Measurements from ENCODE around the gene ZKSCAN1. TPM values are rescaled to one million over a fixed set of nuclear protein-coding genes. Genes with fewer than 3 reads are reported as not detected.

The ZKSCAN1 gene
- total RNA-seq, 4 donors from 2014 or later = 18.3 to 38.3 (median 21.9) TPM

DNA sequence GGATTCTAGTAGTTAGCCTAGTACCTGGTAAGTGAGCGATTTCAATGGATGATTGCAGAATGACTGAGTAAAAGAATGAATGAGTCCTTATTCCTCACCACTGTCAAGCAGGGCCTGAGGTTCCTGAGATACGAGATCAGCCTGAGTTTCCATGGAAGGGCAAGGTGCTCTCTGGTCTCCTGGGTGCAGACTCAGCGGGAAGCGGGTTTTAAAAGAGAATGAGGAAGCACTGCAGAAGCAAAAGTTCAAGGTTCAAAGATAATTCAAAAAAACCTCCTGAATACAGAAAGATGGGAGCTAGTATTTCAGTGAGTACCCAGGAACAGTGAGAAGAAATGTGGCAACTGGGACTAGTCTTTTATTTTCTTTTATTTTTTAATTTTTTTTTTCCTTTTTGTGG lies 61.8 kb downstream of the ZKSCAN1 start:
- Histone ChIP-seq H3K27me3 (no peaks in the 10 kb centered on the region), H3K4me1 (peaks cover 4 to 34% (median 17%) of the 10 kb centered on the region in 3 donors), H3K36me3 (peaks cover 29 to 78% (median 48%) of the 10 kb centered on the region in 3 donors), H3K4me3 (no peak overlapping the region), H3K27ac (no peak overlapping the region), H3K9me3 (peaks cover 0 to 13% (median 6%) of the 10 kb centered on the region in 3 donors)
- DNase-seq = no peak
- TF ChIP-seq CTCF (IDR thresholded peaks at IDR 0.05) = no peak
- TF ChIP-seq POLR2A (IDR thresholded peaks at IDR 0.05) = no peak
- 91 to 96% methylated on average over 4 of the region's 4 CpGs for WGBS, 2 donors
- intact Hi-C loops (cut with DNase I) = no loop called here

GRCh38 chr7:100079024-100079560 lies 63.7 kb downstream of the ZKSCAN1 start:
- no peak for TF ChIP-seq POLR2A (IDR thresholded peaks at IDR 0.05)

DNA sequence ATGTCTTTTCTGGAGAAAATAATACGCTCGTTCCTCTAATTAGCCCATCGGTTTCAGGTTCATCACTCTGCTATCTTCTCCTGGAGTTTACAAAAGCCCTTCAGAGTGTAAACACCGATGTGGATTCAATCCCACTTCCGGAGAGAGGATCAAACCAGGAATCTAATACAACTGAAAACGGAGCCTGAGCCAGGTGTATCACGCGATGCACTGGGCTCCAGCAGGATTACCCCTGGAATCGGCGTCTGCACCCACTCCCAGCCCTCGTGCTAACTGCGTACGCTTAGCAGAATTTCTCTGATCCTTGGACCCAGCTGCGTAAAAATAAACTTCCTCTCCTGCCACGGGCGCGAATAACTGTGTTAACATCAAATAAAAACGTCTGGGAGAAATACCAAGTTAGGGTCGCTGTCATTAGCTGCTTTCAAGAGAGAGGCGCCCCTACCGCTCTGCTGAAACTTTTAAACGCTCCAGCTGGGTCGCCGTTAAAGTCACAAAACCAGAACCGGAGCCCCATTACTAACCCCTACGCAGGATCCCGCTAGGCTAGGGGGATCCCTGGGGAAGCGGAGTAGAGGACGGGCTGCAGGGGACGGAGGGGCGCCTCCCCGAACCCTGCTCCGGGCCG lies 65.6 kb downstream of the ZKSCAN1 start:
- WGBS, 2 donors = 1% methylated on average over 19 to 21 of the region's 34 CpGs

More at GRCh38 chr7:100079024-100079560, 63.7 kb downstream of the ZKSCAN1 start:
- WGBS, 2 donors = 77 to 85% methylated on average over 5 to 7 of the region's 7 CpGs
- Histone ChIP-seq H3K27ac (no peak overlapping the region), H3K4me1 (peaks cover 5 to 43% (median 24%) of the 10 kb centered on the region in 3 donors), H3K4me3 (no peak overlapping the region), H3K9me3 (no peaks in the 10 kb centered on the region), H3K36me3 (peaks cover 12 to 59% (median 30%) of the 10 kb centered on the region in 3 donors), H3K27me3 (no peaks in the 10 kb centered on the region)
- intact Hi-C loops (cut with DNase I) = no loop called here
- DNase-seq = no peak

DNA sequence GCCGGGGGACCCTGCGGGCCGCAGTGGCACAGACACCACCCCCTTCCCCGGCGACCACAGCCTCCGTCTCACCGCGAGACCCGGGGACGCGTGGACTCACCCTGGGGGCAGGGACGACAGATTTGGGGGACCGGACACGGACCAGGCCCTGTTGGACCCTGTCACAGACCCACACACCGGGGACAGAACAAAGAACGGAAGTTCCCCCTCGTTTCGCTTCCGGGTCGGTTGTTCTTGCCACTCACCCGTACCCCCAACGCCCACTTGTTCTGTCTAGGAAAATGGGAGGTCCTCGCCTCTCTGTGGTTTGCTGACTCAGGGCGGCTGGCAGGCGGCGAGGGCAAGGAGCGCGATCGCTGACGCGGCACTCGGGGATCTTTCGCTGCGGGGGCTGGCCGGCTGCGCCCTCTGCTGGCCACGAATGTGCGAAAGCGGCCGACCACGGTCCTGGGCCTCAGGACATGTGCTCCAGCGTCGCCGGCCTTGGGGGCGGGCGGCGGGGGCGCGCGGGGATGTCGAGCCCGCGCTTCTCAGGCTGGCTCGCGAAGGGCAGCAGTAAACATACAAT lies 66.2 kb downstream of the ZKSCAN1 start, which contains the start of gene ZNF3:
ZNF3 (minus strand) TSS at position 189 of the 568 bp plus-strand sequence. CDS start 4,366 bp downstream, outside the sequence.
- peak; percentile 94 for DNase-seq
- intact Hi-C loops (cut with DNase I) = no loop called here
- Histone ChIP-seq H3K27ac (peak within 1 kb of the TSS; percentile 89 to 94 (median 90)), H3K4me1 (peaks cover 5 to 43% (median 24%) of the 10 kb centered on the region in 3 donors), H3K4me3 (peak within 1 kb of the TSS; percentile 89 to 98 (median 94)), H3K36me3 (peaks cover 0 to 34% (median 7%) of the 10 kb centered on the region in 3 donors), H3K9me3 (no peaks in the 10 kb centered on the region), H3K27me3 (no peaks in the 10 kb centered on the region)
- WGBS, 2 donors = 0 to 1% methylated on average over 16 to 31 of the region's 55 CpGs
- peak in 3 of 4 donors; percentile 6 to 61 (median 61) for TF ChIP-seq POLR2A (IDR thresholded peaks at IDR 0.05)
- peak; percentile 95 to 98 (median 96) for TF ChIP-seq CTCF (IDR thresholded peaks at IDR 0.05)

More for the DNA sequence above, 65.6 kb downstream of the ZKSCAN1 start:
- Histone ChIP-seq H3K4me1 (peaks cover 5 to 43% (median 24%) of the 10 kb centered on the region in 3 donors), H3K27ac (peak overlapping the region; percentile 89 to 94 (median 90)), H3K36me3 (peaks cover 0 to 40% (median 13%) of the 10 kb centered on the region in 3 donors), H3K4me3 (peak overlapping the region; percentile 89 to 98 (median 94)), H3K27me3 (no peaks in the 10 kb centered on the region), H3K9me3 (no peaks in the 10 kb centered on the region)
- intact Hi-C loops (cut with DNase I) = no loop called here
- TF ChIP-seq POLR2A (IDR thresholded peaks at IDR 0.05) = no peak
- no peak for TF ChIP-seq CTCF (IDR thresholded peaks at IDR 0.05)
- no peak for DNase-seq

- WGBS, 2 donors = 59 to 67% methylated on average over 3 to 4 of the region's 4 CpGs
Measured at GRCh38 chr7:100082978-100083377, 67.6 kb downstream of the ZKSCAN1 start.

More at GRCh38 chr7:100082978-100083377, 67.6 kb downstream of the ZKSCAN1 start:
- no peak overlapping the region for H3K4me3 ChIP-seq
- H3K36me3 ChIP-seq = peaks cover 0 to 20% (median 0%) of the 10 kb centered on the region in 3 donors
- intact Hi-C loops (cut with DNase I) = no loop called here
- no peaks in the 10 kb centered on the region for H3K9me3 ChIP-seq
- no peak for TF ChIP-seq POLR2A (IDR thresholded peaks at IDR 0.05)
- TF ChIP-seq CTCF (IDR thresholded peaks at IDR 0.05) = no peak
- peaks cover 5 to 47% (median 25%) of the 10 kb centered on the region in 3 donors for H3K4me1 ChIP-seq
- H3K27me3 ChIP-seq = no peaks in the 10 kb centered on the region
- no peak for DNase-seq
- peak overlapping the region in 3 of 4 donors; percentile 57 to 94 (median 89) for H3K27ac ChIP-seq

All from esophagus squamous epithelium (tissue), 5 donors.